COR-L47 (cell line): ENCODE results near the gene KCNE3.

Source experiments
- DNase-seq: peaks from one replicate; lab custom pipeline; 2025; lab: John Stamatoyannopoulos, UW

KCNE3 gene

GRCh38 chr11:74466916-74467885 is at the start of gene KCNE3:
Gene KCNE3, minus strand, starts transcription at chr11:74467549. Its CDS starts 9,986 bp downstream, at chr11:74457563.
- DNase-seq = no peak

- no peak for DNase-seq
Observed at GRCh38 chr11:74507582-74507981, 40.2 kb upstream of the KCNE3 start.

GRCh38 chr11:74506823-74507222 is 39.5 kb upstream of the KCNE3 start:
- no peak for DNase-seq

GRCh38 chr11:74505911-74506310 is 38.6 kb upstream of the KCNE3 start:
- no peak for DNase-seq

- DNase-seq = no peak
Observed at GRCh38 chr11:74504100-74504691, 36.8 kb upstream of the KCNE3 start.

GRCh38 chr11:74494916-74495315 is 27.6 kb upstream of the KCNE3 start:
- no peak for DNase-seq

- DNase-seq = no peak
Observed at GRCh38 chr11:74493791-74494630, 26.7 kb upstream of the KCNE3 start.

- DNase-seq = peak; percentile 98
Observed at GRCh38 chr11:74492974-74493790, 25.8 kb upstream of the KCNE3 start, which contains the start of gene LIPT2. Gene LIPT2, minus strand, starts transcription at chr11:74493724. Its CDS starts 21 bp downstream, at chr11:74493703.

GRCh38 chr11:74492084-74492483 is 24.7 kb upstream of the KCNE3 start:
- DNase-seq = no peak

- DNase-seq = no peak
Observed at GRCh38 chr11:74490941-74491340, 23.6 kb upstream of the KCNE3 start.

- DNase-seq = no peak
Observed at GRCh38 chr11:74487875-74488274, 20.5 kb upstream of the KCNE3 start.

- DNase-seq = no peak
Observed at GRCh38 chr11:74485868-74486267, 18.5 kb upstream of the KCNE3 start.

- DNase-seq = no peak
Observed at GRCh38 chr11:74480688-74481417, 13.5 kb upstream of the KCNE3 start.

- DNase-seq = no peak
Observed at GRCh38 chr11:74479732-74480123, 12.4 kb upstream of the KCNE3 start.

GRCh38 chr11:74478877-74479731 is 11.8 kb upstream of the KCNE3 start:
- DNase-seq = no peak

- no peak for DNase-seq
Observed at GRCh38 chr11:74476536-74476935, 9.2 kb upstream of the KCNE3 start.

GRCh38 chr11:74474316-74474715 is 7.0 kb upstream of the KCNE3 start:
- no peak for DNase-seq

- DNase-seq = no peak
Observed at GRCh38 chr11:74473382-74474173, 6.2 kb upstream of the KCNE3 start.
